Measurements from ENCODE around the gene MOCS1.

Gene MOCS1

GRCh38 chr6:39904946-39905639, 29.2 kb downstream of the MOCS1 start:
- TF ChIP-seq TAF1 (IDR thresholded peaks at IDR 0.05; ENCODE audit: borderline replicate concordance, insufficient read depth, low read length): no peak
- TF ChIP-seq FOXP2 (optimal IDR thresholded peaks at IDR 0.05; ENCODE audit: borderline replicate concordance, extremely low read depth, extremely low read length, insufficient read depth): no peak
- TF ChIP-seq, protein P1, sequence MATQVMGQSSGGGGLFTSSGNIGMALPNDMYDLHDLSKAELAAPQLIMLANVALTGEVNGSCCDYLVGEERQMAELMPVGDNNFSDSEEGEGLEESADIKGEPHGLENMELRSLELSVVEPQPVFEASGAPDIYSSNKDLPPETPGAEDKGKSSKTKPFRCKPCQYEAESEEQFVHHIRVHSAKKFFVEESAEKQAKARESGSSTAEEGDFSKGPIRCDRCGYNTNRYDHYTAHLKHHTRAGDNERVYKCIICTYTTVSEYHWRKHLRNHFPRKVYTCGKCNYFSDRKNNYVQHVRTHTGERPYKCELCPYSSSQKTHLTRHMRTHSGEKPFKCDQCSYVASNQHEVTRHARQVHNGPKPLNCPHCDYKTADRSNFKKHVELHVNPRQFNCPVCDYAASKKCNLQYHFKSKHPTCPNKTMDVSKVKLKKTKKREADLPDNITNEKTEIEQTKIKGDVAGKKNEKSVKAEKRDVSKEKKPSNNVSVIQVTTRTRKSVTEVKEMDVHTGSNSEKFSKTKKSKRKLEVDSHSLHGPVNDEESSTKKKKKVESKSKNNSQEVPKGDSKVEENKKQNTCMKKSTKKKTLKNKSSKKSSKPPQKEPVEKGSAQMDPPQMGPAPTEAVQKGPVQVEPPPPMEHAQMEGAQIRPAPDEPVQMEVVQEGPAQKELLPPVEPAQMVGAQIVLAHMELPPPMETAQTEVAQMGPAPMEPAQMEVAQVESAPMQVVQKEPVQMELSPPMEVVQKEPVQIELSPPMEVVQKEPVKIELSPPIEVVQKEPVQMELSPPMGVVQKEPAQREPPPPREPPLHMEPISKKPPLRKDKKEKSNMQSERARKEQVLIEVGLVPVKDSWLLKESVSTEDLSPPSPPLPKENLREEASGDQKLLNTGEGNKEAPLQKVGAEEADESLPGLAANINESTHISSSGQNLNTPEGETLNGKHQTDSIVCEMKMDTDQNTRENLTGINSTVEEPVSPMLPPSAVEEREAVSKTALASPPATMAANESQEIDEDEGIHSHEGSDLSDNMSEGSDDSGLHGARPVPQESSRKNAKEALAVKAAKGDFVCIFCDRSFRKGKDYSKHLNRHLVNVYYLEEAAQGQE (IDR thresholded peaks at IDR 0.05; ENCODE audit: insufficient read depth in 1 of 2, low read depth in 2 of 2, low read length in 2 of 2): no peak
- no peak for TF ChIP-seq POLR2AphosphoS5 (IDR thresholded peaks at IDR 0.05; ENCODE audit: low read depth, low read length)
- no peak for TF ChIP-seq SIN3A (IDR thresholded peaks at IDR 0.05; ENCODE audit: borderline replicate concordance, insufficient read depth, low read length)

DNA sequence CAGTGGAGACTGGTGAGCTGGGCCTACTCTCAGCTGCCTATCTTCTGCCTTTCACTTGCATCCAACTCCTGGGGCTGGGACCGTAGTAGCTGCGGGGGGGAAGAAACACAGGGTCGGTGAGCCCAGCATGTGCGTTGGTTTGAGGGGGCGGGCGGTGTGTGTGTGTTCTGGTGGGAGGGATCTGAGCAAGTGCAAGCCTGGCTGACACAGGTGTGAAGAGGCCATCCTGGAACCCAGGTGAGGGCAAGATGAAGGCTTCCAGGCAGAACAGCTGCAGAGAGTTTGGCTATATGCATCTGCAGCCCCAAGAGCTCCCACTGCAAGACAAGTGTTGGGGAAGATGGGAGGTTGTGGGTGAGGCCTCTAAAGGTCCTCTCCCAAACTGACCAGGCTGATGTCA, 30.6 kb downstream of the MOCS1 start:
- TF ChIP-seq, protein P1 (IDR thresholded peaks at IDR 0.05; ENCODE audit: insufficient read depth in 1 of 2, low read depth in 2 of 2, low read length in 2 of 2): no peak
- TF ChIP-seq TAF1 (IDR thresholded peaks at IDR 0.05; ENCODE audit: borderline replicate concordance, insufficient read depth, low read length): no peak
- no peak for TF ChIP-seq SIN3A (IDR thresholded peaks at IDR 0.05; ENCODE audit: borderline replicate concordance, insufficient read depth, low read length)
- no peak for TF ChIP-seq FOXP2 (optimal IDR thresholded peaks at IDR 0.05; ENCODE audit: borderline replicate concordance, extremely low read depth, extremely low read length, insufficient read depth)
- no peak for TF ChIP-seq POLR2AphosphoS5 (IDR thresholded peaks at IDR 0.05; ENCODE audit: low read depth, low read length)

- TF ChIP-seq POLR2AphosphoS5 (IDR thresholded peaks at IDR 0.05; ENCODE audit: low read depth, low read length): no peak
- TF ChIP-seq TAF1 (IDR thresholded peaks at IDR 0.05; ENCODE audit: borderline replicate concordance, insufficient read depth, low read length): no peak
- TF ChIP-seq FOXP2 (optimal IDR thresholded peaks at IDR 0.05; ENCODE audit: borderline replicate concordance, extremely low read depth, extremely low read length, insufficient read depth): no peak
- TF ChIP-seq SIN3A (IDR thresholded peaks at IDR 0.05; ENCODE audit: borderline replicate concordance, insufficient read depth, low read length): no peak
- TF ChIP-seq, protein P1 (IDR thresholded peaks at IDR 0.05; ENCODE audit: insufficient read depth in 1 of 2, low read depth in 2 of 2, low read length in 2 of 2): no peak
These were observed 31.3 kb downstream of the MOCS1 start for GRCh38 chr6:39902786-39903465.

- TF ChIP-seq TAF1 (IDR thresholded peaks at IDR 0.05; ENCODE audit: borderline replicate concordance, insufficient read depth, low read length) (no peak), FOXP2 (optimal IDR thresholded peaks at IDR 0.05; ENCODE audit: borderline replicate concordance, extremely low read depth, extremely low read length, insufficient read depth) (no peak), SIN3A (IDR thresholded peaks at IDR 0.05; ENCODE audit: borderline replicate concordance, insufficient read depth, low read length) (no peak), POLR2AphosphoS5 (IDR thresholded peaks at IDR 0.05; ENCODE audit: low read depth, low read length) (no peak)
- TF ChIP-seq, protein P1 (IDR thresholded peaks at IDR 0.05; ENCODE audit: insufficient read depth in 1 of 2, low read depth in 2 of 2, low read length in 2 of 2): no peak
These were observed 32.1 kb downstream of the MOCS1 start for GRCh38 chr6:39902136-39902535.
